ENCODE data around the gene RAB44.

The RAB44 gene

GRCh38 chr6:36670271-36670670, 27.4 kb upstream of the RAB44 start:
- DNase-seq, result no peak

GRCh38 chr6:36671687-36672375, 25.8 kb upstream of the RAB44 start:
- DNase-seq, result no peak

GRCh38 chr6:36673882-36674281, 23.7 kb upstream of the RAB44 start:
- no peak for DNase-seq

GRCh38 chr6:36674942-36675341, 22.7 kb upstream of the RAB44 start:
- no peak for DNase-seq

GRCh38 chr6:36676141-36677058, 21.2 kb upstream of the RAB44 start:
- peak; percentile 31 for DNase-seq

- peak; percentile 19 for DNase-seq
Measured at GRCh38 chr6:36677059-36677749, 20.4 kb upstream of the RAB44 start.

- no peak for DNase-seq
Measured at GRCh38 chr6:36677753-36678487, 19.7 kb upstream of the RAB44 start.

DNA sequence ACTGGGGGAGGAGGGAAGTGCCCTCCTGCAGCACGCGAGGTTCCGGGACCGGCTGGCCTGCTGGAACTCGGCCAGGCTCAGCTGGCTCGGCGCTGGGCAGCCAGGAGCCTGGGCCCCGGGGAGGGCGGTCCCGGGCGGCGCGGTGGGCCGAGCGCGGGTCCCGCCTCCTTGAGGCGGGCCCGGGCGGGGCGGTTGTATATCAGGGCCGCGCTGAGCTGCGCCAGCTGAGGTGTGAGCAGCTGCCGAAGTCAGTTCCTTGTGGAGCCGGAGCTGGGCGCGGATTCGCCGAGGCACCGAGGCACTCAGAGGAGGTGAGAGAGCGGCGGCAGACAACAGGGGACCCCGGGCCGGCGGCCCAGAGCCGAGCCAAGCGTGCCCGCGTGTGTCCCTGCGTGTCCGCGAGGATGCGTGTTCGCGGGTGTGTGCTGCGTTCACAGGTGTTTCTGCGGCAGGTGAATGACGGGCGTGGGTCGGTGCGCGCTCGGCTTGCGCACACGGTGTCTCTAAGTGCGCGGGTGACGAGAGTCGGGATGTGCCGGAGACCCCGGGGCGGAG, 19.1 kb upstream of the RAB44 start, which contains the start of gene CDKN1A:
CDKN1A (plus strand) TSS at position 227 of the 555 bp plus-strand sequence. CDS start 5,388 bp downstream, outside the sequence.
- peak; percentile 84 for DNase-seq

DNA sequence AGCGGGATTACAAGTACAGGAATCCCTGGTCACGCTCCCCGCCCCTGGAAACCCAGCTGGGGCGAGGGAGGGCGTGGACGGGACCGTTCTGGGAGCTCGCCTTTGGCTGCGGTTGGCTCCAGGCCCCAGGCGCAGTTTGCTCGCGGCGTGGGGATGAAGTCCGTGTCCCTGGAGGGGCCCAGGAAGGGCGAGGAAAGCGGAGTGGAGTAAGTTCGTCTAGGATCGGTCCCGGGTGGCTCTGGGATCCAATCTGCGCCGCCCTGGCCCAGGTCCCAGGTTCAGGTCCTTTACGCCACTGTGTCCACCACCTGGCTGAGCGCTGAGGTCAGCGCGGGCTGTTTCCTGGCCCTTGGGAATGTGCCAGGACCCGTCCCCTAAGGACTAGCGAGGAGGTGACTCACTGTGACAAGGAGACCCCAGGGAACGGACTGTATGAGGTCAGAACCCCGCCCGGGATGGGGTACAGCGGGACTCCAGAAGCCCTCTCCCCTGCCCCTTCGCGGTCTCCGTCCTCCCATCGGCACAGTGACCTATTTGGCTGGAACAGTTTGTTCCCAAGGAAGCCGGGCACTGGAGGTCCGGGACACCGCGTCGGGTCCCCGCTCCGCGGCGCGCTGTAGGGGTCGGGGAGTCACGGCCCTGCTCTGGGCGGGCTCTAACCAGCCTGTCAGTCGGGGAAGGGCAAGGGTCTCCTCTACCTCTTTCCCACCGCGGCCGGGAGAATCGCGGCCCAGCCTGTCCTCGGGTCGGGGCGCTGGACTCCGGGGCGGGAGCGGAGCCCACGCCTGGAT, 18.4 kb upstream of the RAB44 start:
- no peak for DNase-seq

DNA sequence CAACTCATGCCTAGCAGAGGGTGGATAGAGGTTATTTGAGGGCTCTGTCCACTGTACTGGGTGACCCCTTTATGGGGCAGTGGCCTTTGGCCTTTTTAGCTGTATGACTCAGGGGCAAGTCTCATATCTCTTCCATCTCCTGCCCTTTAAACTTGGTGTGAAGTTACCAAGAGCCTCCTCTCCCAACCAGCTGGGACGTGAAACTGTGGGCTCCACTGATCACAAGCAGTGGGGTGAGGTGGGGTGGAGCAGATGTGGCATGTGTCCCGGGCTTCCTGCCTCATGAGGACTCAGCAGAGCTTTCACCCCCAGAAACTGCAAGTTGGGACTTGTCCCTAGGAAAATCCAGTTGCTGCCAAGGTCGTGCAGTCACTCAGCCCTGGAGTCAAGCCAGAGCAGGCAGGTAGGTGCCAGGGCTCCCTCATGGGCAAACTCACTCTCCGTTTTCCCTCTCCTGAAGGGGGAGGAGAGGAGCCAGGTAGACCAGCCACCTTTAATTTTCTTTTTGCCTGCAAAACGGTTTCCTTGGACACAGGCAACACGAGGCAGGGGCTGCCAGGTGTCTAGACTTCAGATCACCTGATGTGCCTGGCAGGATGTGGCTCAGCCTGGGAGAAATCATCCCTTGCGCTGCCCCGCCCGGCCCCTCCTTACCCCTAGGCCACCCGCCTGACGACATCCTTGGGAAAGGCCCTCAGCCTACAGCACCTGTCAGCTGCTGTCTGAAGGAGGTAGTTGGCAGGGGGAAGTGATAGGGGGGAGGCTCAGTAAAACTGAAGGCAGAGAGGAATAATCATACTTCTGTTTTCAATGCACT, 15.1 kb upstream of the RAB44 start:
- no peak for DNase-seq

- no peak for DNase-seq
Measured at GRCh38 chr6:36683145-36683655, 14.4 kb upstream of the RAB44 start.

- DNase-seq, result no peak
Measured at GRCh38 chr6:36683656-36684446, 13.8 kb upstream of the RAB44 start.

DNA sequence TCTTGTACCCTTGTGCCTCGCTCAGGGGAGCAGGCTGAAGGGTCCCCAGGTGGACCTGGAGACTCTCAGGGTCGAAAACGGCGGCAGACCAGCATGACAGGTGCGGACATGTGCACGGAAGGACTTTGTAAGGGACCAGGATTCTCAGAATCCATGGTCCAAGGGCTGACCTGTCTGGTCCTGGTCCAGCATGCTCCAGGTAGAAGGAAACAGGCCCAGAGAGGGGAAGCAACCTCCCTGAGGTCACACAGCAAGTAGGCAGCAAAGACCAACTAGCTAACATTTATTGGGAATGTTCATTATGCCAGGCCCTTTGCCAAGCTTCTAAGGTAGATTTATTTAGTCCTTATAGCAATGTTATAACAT, 13.2 kb upstream of the RAB44 start:
- DNase-seq, result no peak

DNA sequence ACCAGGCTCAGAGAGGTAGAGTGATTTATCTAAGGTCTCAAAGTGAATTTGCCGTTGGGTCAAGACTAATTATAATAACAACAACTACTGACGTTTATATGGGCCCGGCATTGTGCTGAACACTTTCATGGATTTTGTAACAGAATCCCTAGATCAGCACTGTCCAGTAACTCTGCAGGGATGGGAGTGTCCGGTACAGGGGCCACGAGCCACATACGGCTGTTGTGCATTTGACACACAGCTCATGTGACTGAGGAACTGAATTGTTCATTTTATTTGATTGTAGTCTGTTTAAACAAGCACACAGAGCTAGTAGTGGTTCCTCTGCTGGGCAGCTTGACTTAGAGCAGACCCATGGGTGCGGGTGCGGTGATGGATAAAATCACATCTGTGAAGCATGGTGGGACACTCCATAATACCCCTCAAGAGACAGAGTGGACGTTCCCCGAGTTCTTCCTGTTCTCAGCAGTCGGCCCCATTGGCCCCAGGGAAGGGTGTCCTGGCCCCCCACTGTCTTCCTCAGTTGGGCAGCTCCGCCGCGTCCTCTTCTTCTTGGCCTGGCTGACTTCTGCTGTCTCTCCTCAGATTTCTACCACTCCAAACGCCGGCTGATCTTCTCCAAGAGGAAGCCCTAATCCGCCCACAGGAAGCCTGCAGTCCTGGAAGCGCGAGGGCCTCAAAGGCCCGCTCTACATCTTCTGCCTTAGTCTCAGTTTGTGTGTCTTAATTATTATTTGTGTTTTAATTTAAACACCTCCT, 12.3 kb upstream of the RAB44 start:
- DNase-seq, result no peak

DNA sequence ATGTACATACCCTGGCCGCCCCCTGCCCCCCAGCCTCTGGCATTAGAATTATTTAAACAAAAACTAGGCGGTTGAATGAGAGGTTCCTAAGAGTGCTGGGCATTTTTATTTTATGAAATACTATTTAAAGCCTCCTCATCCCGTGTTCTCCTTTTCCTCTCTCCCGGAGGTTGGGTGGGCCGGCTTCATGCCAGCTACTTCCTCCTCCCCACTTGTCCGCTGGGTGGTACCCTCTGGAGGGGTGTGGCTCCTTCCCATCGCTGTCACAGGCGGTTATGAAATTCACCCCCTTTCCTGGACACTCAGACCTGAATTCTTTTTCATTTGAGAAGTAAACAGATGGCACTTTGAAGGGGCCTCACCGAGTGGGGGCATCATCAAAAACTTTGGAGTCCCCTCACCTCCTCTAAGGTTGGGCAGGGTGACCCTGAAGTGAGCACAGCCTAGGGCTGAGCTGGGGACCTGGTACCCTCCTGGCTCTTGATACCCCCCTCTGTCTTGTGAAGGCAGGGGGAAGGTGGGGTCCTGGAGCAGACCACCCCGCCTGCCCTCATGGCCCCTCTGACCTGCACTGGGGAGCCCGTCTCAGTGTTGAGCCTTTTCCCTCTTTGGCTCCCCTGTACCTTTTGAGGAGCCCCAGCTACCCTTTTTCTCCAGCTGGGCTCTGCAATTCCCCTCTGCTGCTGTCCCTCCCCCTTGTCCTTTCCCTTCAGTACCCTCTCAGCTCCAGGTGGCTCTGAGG, 11.5 kb upstream of the RAB44 start:
- DNase-seq, result no peak

GRCh38 chr6:36686668-36687513, 10.7 kb upstream of the RAB44 start:
- DNase-seq, result no peak

Measured in GDM1 (cell line).